Measurements from ENCODE around the gene ACAT2.
A peak's percentile ranks its signal among the peaks of the same experiment; 100 is the strongest.
"Not testable (repeated sequence)": the region's sequence is repeated elsewhere in the genome, so short reads cannot be mapped to it uniquely, and the experiment has no call there.

Gene ACAT2

DNA sequence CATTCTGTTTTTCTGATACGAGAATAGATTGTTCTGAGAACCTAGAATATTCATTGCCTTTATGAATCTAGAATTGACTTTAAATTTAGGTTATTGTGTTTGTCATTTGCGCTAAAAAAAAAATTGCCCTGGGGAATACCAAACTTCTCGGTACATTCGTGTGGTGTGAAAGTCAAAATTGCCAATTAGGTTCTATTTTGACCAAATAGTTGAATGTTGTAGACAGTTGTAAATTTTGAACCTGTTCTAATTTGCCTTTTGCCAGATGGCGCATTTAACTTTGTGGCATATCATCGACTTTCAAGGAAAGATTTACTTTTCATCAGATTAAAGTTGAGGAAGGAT is 31.5 kb upstream of the ACAT2 start (continued):
- TF ChIP-seq ZFP41 (tag by site-specific recombination; IDR thresholded peaks at IDR 0.05; ENCODE audit: borderline replicate concordance): no peak
- TF ChIP-seq TSHZ1 (tag by site-specific recombination; IDR thresholded peaks at IDR 0.05; ENCODE audit: borderline replicate concordance): no peak
- no peak for TF ChIP-seq ZNF366 (tag by site-specific recombination; conservative IDR thresholded peaks at IDR 0.05)

- not testable (repeated sequence) for H3K4me3 ChIP-seq (ENCODE audit: low read depth, low read length); H3K9me3 ChIP-seq (ENCODE audit: control insufficient read depth, insufficient read depth, low read depth, low read length); H3K27ac ChIP-seq (ENCODE audit: extremely low read depth, low read depth, low read length); H3K4me1 ChIP-seq (ENCODE audit: control insufficient read depth, insufficient read depth, low read length)
- CTCF ChIA-PET: interaction anchor here (1.0 to 1.5 kb wide), 2 partner anchors 12 to 41 kb away, joined by 3 to 8 read pairs; no protein-coding TSS in a partner anchor
- peak; percentile 60; the same call in 1 of the 2 replicates for TF ChIP-seq ZNF202 (tag by site-specific recombination; IDR thresholded peaks at IDR 0.05; ENCODE audit: borderline replicate concordance)
- peaks cover 0 to 30% of the 10 kb centered on the region in 2 experiments; a peak in 2 of 3 replicates for H3K36me3 ChIP-seq (ENCODE audit: control insufficient read depth in 2 of 2, insufficient read depth in 1 of 2, low read length in 2 of 2)
- POLR2A ChIA-PET: interaction anchor here (0.6 to 1.3 kb wide), 4 partner anchors 29 to 151 kb away, joined by 3 to 5 read pairs (median 4); partner anchors contain the start of gene ACAT2
Measured at GRCh38 chr6:159732550-159732949, 29.3 kb upstream of the ACAT2 start.

DNA sequence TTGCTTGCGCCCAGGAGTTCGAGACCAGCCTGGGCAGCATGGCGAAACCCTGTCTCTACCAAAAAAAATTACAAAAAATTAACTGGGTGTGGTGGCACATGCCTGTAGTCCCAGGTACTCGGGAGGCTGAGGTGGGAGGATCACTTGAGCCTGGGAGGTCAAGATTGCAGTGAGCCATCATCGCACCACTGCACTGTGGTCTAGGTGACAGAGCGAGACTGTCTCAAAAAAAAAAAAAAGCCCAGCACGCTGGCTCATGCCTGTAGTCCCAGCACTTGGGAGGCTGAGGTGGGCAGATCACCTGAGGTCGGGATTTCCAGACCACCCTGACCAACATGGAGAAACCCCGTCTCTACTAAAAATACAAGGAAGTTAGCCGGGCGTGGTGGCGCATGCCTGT is 28.4 kb upstream of the ACAT2 start:
- H3K4me1 ChIP-seq (ENCODE audit: control insufficient read depth, insufficient read depth, low read length); H3K9me3 ChIP-seq (ENCODE audit: control insufficient read depth, insufficient read depth, low read depth, low read length); H3K4me3 ChIP-seq (ENCODE audit: low read depth, low read length); H3K27ac ChIP-seq (ENCODE audit: extremely low read depth, low read depth, low read length): not testable (repeated sequence)
- POLR2A ChIA-PET: interaction anchor here (1.3 kb wide), 1 partner anchor 29 kb away, joined by 4 read pairs; the partner anchor contains the start of gene ACAT2
- H3K36me3 ChIP-seq (ENCODE audit: control insufficient read depth in 2 of 2, insufficient read depth in 1 of 2, low read length in 2 of 2): peaks cover 0 to 38% of the 10 kb centered on the region in 2 experiments; a peak in 2 of 3 replicates
- CTCF ChIA-PET: interaction anchor here (0.7 to 1.8 kb wide), 3 partner anchors 13 to 45 kb away, joined by 3 to 9 read pairs (median 3); no protein-coding TSS in a partner anchor

DNA sequence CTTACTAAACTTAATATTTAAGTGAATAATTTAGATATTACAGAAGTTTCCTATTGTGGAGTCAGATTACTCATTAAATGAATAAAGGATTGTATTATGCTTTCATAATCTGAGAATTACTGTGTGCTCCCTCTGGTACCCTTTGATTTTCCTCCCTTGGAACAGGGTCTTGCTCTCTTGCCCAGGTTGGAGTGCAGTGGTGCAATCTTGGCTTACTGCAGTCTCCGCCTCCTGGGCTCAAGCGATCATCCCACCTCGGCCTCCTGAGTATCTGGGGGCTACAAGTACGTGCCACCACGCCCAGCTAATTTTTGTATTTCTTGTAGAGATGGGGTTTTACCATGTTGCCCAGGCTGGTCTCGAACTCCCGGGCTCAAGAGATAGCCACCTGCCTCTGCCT is 24.9 kb upstream of the ACAT2 start:
- ChIA-PET POLR2A (interaction anchor here (1.2 to 2.7 kb wide), 4 partner anchors 8 to 53 kb away, joined by 3 to 10 read pairs (median 7); partner anchors contain the start of genes TCP1 and WTAP), CTCF (interaction anchor here (0.8 to 1.9 kb wide), 2 partner anchors 10 to 46 kb away, joined by 3 to 12 read pairs; no protein-coding TSS in a partner anchor)
- TF ChIP-seq MZF1 (tag by site-specific recombination; IDR thresholded peaks at IDR 0.05; ENCODE audit: borderline replicate concordance) (no peak), ZNF302 (tag by site-specific recombination; IDR thresholded peaks at IDR 0.05; ENCODE audit: low read depth) (no peak), ZNF121 (tag by site-specific recombination; IDR thresholded peaks at IDR 0.05) (peak; percentile 91)
- Histone ChIP-seq H3K27ac (ENCODE audit: extremely low read depth, low read depth, low read length) (no peak overlapping the region), H3K4me1 (ENCODE audit: control insufficient read depth, insufficient read depth, low read length) (peaks cover 5% of the 10 kb centered on the region; the same call in 1 of the 2 replicates), H3K36me3 (ENCODE audit: control insufficient read depth in 2 of 2, insufficient read depth in 1 of 2, low read length in 2 of 2) (peaks cover 20 to 51% of the 10 kb centered on the region in 2 experiments), H3K4me3 (ENCODE audit: low read depth, low read length) (no peak overlapping the region), H3K9me3 (ENCODE audit: control insufficient read depth, insufficient read depth, low read depth, low read length) (no peaks in the 10 kb centered on the region)

DNA sequence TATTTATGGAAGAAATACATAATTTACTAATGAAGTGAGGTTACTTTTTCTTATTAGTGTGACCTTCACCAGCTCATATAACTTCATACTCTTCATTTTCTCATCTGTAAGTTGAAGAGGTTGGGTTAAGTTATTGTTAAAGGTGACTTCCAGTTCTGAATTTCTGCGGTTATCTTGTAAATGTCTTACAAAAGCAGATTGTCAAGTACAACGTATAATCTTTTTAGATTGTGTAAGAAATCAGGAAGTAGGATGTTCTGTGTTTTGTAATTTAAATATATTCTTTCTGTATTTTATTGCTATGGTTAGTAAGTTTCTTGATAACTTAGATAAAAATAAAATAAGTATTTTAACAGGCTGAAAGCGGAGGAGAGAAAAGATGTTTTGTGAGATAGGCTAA is 22.5 kb upstream of the ACAT2 start:
- TF ChIP-seq ZFP37 (tag by site-specific recombination; IDR thresholded peaks at IDR 0.05) (no peak), ZNF214 (tag by site-specific recombination; IDR thresholded peaks at IDR 0.05; ENCODE audit: borderline replicate concordance) (no peak), ZSCAN16 (tag by site-specific recombination; IDR thresholded peaks at IDR 0.05) (no peak), HOXD13 (CRISPR knock-in tag; IDR thresholded peaks at IDR 0.05; ENCODE audit: borderline replicate concordance) (no peak)
- TF ChIP-seq, protein P1, sequence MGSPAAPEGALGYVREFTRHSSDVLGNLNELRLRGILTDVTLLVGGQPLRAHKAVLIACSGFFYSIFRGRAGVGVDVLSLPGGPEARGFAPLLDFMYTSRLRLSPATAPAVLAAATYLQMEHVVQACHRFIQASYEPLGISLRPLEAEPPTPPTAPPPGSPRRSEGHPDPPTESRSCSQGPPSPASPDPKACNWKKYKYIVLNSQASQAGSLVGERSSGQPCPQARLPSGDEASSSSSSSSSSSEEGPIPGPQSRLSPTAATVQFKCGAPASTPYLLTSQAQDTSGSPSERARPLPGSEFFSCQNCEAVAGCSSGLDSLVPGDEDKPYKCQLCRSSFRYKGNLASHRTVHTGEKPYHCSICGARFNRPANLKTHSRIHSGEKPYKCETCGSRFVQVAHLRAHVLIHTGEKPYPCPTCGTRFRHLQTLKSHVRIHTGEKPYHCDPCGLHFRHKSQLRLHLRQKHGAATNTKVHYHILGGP (tag by site-specific recombination; IDR thresholded peaks at IDR 0.05): no peak
- Histone ChIP-seq H3K27ac (ENCODE audit: extremely low read depth, low read depth, low read length) (no peak overlapping the region), H3K9me3 (ENCODE audit: control insufficient read depth, insufficient read depth, low read depth, low read length) (no peaks in the 10 kb centered on the region), H3K4me1 (ENCODE audit: control insufficient read depth, insufficient read depth, low read length) (peaks cover 5% of the 10 kb centered on the region; the same call in 1 of the 2 replicates), H3K36me3 (ENCODE audit: control insufficient read depth in 2 of 2, insufficient read depth in 1 of 2, low read length in 2 of 2) (peaks cover 42 to 75% of the 10 kb centered on the region in 2 experiments), H3K4me3 (ENCODE audit: low read depth, low read length) (no peak overlapping the region)
- ChIA-PET CTCF (interaction anchor here (0.6 to 2.0 kb wide), 3 partner anchors 19 to 554 kb away, joined by 4 to 5 read pairs (median 4); no protein-coding TSS in a partner anchor), POLR2A (no interaction called here)
